GM19043 (cell line): ENCODE results near the gene CPT1B.
A peak's percentile ranks its signal among the peaks of the same experiment; 100 is the strongest.

Experiments used
- ATAC-seq: cut with Tn5 transposase; IDR thresholded peaks from one replicate; pipeline ENCODE4 v1.9.1; 2021; ENCODE audit warnings: low read depth; ENCODE audit not compliant: unreplicated experiment

CPT1B gene

DNA sequence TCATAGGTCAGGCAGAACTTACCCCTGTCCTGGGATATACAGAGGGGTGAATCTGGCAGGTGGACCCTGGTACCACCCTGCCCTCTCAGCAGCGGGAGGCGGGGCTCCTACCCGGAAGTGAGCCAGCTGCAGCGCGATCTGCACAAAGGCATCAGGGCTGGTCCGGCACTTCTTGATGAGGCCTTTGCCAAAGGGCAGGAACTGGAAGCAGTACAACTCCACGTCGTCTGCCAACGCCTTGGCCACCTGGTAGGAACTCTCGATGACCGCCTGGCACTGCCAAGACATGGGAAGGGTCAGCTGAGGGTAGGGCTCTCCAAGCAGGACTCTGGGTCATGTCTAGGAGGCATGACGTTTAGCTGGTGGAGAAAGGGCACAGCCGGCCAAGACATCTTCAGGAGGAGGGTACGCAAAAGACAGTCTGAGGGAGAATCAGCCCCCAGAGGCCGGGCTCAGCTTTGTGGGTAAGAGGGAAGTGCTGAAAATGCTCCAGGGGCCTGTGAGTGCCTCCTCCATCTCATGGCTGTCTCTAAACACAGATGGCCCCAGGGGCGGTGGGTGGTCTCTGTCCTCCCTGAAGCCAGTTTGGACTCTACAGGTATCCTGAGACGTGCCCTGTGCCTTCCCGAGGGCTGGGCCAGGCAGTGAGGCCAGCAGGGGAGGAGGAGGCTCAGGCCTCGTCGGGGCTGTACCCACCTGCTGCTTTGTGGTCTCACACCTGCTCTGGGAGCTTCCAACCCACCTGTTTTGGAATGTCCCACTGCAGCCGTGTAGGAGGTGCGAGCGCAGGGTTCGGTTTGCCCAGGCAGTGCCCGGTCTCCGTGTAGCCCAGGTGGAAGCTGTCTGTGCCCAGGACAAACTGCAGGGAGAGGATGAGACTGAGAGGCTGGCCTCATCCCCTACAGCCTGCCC, 6.7 kb downstream of the CPT1B start:
- ATAC-seq, result no peak

GRCh38 chr22:50570861-50571260, 7.4 kb downstream of the CPT1B start:
- no peak for ATAC-seq

DNA sequence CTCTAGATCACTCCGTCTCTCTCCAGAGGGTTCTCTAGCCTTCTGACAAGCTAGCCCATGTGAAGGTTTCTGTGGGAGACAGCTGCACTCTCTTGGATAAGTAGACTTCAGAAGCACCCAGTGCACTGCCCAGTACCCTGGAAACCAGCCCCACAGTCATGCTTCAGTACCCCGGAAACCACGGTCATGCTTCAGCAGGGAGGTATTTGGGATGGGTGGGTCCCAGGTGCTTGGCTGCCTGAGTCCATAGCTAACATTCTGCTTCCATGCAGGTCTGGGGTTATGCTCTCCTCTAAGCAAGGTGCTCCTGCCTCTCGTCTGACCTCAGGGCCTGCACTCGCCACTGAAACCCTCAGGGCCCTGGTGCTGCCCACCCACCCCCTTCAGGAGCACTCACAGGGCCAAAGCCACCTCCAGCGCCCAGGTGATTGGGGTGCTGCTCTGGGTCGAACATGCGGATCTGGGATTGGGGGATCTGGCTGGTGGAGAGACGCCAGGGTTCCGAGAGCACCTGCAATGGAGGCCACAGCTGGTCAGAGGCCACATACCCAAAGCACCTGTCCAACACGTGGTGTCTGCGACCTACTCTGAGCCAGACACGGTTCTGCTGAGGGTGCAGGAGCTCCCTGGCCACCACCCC, 8.2 kb downstream of the CPT1B start:
- ATAC-seq, result no peak

GRCh38 chr22:50569041-50569459, 9.2 kb downstream of the CPT1B start:
- no peak for ATAC-seq

DNA sequence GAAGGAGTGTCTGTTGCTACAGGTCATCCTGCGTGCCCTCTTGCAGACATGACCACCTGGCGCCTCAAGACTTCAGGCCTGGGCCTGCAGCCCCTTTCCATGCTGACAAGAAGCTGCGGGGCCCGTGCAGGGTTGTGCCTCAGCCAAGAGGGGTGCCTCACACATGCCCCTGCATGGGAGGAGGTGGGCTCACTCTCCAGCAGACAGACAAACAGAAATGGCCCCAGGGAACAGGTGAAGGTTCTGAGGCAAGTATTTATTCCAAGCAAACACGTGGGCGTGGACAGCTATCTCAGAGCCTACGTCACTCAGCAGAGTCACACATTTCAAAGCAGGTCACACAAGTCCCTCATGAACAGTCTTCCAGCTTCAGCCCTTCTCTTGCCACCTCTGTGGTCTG, 9.6 kb downstream of the CPT1B start:
- ATAC-seq, result no peak

- no peak for ATAC-seq
Observed at GRCh38 chr22:50567721-50568252, 10.4 kb downstream of the CPT1B start.

- ATAC-seq, result no peak
Observed at GRCh38 chr22:50564289-50564688, 13.9 kb downstream of the CPT1B start.

GRCh38 chr22:50563413-50564160, 14.6 kb downstream of the CPT1B start:
- ATAC-seq, result no peak

- ATAC-seq, result peak; percentile 72
Observed at GRCh38 chr22:50562523-50563412, 15.5 kb downstream of the CPT1B start, which contains the start of gene SYCE3. Gene SYCE3, minus strand, starts transcription at chr22:50562919. Its CDS starts 6,514 bp downstream, at chr22:50556405.

DNA sequence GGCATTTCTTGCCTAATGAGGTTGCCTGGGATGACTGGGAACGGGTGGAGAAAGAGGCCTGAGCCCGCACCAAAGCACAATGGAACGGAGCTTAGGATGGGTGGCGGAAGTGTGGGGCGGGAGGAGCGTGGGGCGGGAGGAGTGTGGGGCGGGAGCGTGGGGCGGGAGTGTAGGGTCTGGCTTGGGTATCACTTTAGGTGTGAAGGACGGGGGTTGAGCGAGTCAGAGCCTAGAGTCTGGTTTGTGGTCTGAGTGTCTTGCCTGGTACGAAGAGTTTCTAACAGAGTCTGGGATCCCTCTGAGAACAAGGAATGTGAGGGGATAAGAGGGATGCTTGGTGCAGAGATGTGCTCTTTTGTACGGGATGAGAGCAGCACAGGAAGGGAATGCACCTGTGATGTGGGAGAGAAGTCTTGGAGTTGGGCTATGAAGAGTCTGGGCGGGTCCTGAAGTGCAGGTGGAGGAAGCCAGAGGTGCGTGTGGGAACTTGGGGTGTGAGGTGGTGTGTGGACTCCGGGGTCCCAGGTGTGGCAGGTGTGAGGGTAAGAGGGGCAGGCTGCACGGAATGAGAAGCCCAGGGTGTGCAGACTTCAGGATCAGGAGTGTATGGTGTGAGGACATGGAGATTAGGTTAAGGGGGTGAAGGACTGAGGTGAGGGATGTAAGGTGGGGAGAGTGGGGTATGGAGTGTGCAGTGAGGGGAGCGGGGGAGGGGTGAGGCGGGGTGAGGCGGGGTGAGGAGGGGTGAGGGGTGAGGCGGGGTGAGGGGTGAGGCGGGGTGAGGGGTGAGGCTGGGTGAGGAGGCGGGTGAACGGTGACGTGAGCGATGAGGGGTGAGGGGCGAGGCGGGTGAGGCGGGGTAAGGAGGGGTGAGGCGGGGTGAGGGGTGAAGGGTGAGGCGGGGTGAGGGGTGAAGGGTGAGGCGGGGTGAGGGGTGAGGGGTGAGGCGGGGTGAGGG, 16.5 kb downstream of the CPT1B start:
- no peak for ATAC-seq

- no peak for ATAC-seq
Observed at GRCh38 chr22:50560034-50560433, 18.2 kb downstream of the CPT1B start.

- no peak for ATAC-seq
Observed at GRCh38 chr22:50556703-50557102, 21.5 kb downstream of the CPT1B start.

GRCh38 chr22:50553310-50553709, 24.9 kb downstream of the CPT1B start:
- ATAC-seq, result no peak

DNA sequence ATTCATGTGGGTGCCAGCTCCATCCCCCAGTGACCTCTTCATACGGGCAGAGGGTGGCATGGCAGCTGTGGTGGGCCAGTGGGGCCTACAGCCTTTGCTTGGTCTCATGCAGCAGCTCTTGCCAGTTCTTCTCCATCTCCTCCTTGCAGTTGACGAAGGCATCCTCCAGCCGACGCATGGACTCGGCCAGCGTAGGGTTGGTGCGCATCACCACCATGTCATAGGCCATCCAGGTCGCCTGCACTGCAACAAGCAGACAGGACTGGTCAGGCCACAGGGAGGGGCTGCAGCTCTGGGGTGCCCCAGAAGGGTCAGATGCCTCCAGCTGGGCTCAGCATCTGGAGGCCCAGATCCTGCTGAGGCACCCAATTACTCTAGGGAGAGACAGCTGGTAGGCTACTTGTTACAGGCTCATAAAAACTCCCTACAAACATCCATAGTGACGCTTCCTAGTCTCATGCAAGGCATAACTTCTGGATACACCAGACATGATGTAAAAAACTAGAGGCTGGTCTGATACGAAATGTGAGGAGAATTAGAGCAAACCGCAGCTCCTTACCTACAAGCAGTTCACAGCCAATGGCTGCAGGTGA, 27.0 kb downstream of the CPT1B start:
- ATAC-seq, result no peak

GRCh38 chr22:50550395-50550794, 27.8 kb downstream of the CPT1B start:
- ATAC-seq, result no peak

- ATAC-seq, result no peak
Observed at GRCh38 chr22:50548921-50549790, 29.1 kb downstream of the CPT1B start.
